SK-N-SH treated with all-trans-retinoic acid at 6 μM for 48 hours (cell line): ENCODE measurements around the gene NSG2.

Experiments
- ARNTL ChIP-seq: fragments of 450-650 bp; formaldehyde crosslinking; IDR thresholded peaks from 2 replicates; pipeline ENCODE4 v1.5.0; 2020; ENCODE audit warnings: low read depth, mild to moderate bottlenecking, moderate library complexity, borderline replicate concordance
- CREB5 ChIP-seq: fragments of 250-450 bp; sonication (Bioruptor Pico); IDR thresholded peaks from 2 replicates; pipeline ENCODE4 v1.5.1; 2020; ENCODE audit warnings: low read depth, mild to moderate bottlenecking, moderate library complexity
- CSRNP3 ChIP-seq: fragments of 250-450 bp; sonication (Bioruptor Pico); IDR thresholded peaks from 2 replicates; pipeline ENCODE4 v1.5.1; 2021; ENCODE audit warnings: mild to moderate bottlenecking, moderate library complexity
- ESRRG ChIP-seq: fragments of 250-450 bp; sonication (Bioruptor Pico); IDR thresholded peaks from 2 replicates; pipeline ENCODE4 v1.6.1; 2021; ENCODE audit warnings: mild to moderate bottlenecking
- GLIS3 ChIP-seq: fragments of 250-450 bp; sonication (Bioruptor Pico); IDR thresholded peaks from 2 replicates; pipeline ENCODE4 v1.5.0; 2020; ENCODE audit warnings: mild to moderate bottlenecking, moderate library complexity
- OSR1 ChIP-seq: fragments of 250-450 bp; sonication (Bioruptor Pico); IDR thresholded peaks from 2 replicates; pipeline ENCODE4 v1.8.0; 2022; ENCODE audit warnings: moderate library complexity, mild to moderate bottlenecking, inconsistent platforms
- PATZ1 ChIP-seq: fragments of 250-450 bp; sonication (Bioruptor Pico); IDR thresholded peaks from 2 replicates; pipeline ENCODE4 v1.8.0; 2020; ENCODE audit warnings: mild to moderate bottlenecking, moderate library complexity, borderline replicate concordance
- POU6F1 ChIP-seq: fragments of 250-450 bp; sonication (Bioruptor Pico); IDR thresholded peaks from 2 replicates; pipeline ENCODE4 v1.8.0; 2021; ENCODE audit warnings: low read depth, mild to moderate bottlenecking, moderate library complexity, borderline replicate concordance
- RARB ChIP-seq: fragments of 250-450 bp; sonication (Bioruptor Pico); IDR thresholded peaks from 2 replicates; pipeline ENCODE4 v1.8.0; 2021; ENCODE audit warnings: mild to moderate bottlenecking, moderate library complexity
- SNAI2 ChIP-seq: fragments of 250-450 bp; sonication (Bioruptor Pico); IDR thresholded peaks from 2 replicates; pipeline ENCODE4 v1.5.0; 2020; ENCODE audit warnings: mild to moderate bottlenecking, moderate library complexity
- ZFP30 ChIP-seq: fragments of 450-650 bp; formaldehyde crosslinking; IDR thresholded peaks from 2 replicates; pipeline ENCODE4 v1.5.0; 2022; ENCODE audit warnings: mild to moderate bottlenecking, moderate library complexity
- TF ChIP-seq, protein P1 (sequence below): fragments of 250-450 bp; sonication (Bioruptor Pico); IDR thresholded peaks from 2 replicates; pipeline ENCODE4 v1.5.0; 2020; ENCODE audit warnings: mild to moderate bottlenecking, moderate library complexity

DNA sequence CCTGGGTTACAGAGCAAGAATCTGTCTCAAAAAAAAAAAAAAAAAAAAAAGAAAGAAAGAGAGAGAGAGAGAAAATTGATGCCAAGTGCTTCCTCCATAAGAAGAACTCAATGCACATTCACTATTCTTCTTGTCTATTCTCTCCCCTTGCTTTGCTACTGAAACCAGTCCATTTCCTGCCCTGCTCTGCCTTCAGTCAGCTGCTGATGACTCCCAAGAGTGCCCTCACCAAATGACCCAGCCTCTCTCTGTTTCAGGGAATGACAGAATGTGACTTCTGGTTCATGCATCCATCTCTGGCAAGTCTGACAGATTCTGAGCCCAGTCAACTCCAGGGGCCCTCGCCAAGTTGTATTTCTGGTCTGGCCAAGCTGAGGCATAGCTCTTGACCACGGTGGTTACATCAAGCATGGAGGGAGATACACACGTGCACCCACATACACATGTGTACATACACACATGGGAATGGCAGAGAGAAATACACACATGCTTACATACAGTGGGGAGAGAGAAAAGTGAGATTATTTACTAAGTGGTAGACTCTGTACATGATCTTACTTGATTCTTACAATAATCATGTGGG lies 106.2 kb downstream of the NSG2 start:
- no peak for TF ChIP-seq ARNTL
- TF ChIP-seq ZFP30 (CRISPR knock-in tag), result no peak
- TF ChIP-seq RARB, result no peak
- no peak for TF ChIP-seq GLIS3 (CRISPR knock-in tag)
- TF ChIP-seq, protein P1, sequence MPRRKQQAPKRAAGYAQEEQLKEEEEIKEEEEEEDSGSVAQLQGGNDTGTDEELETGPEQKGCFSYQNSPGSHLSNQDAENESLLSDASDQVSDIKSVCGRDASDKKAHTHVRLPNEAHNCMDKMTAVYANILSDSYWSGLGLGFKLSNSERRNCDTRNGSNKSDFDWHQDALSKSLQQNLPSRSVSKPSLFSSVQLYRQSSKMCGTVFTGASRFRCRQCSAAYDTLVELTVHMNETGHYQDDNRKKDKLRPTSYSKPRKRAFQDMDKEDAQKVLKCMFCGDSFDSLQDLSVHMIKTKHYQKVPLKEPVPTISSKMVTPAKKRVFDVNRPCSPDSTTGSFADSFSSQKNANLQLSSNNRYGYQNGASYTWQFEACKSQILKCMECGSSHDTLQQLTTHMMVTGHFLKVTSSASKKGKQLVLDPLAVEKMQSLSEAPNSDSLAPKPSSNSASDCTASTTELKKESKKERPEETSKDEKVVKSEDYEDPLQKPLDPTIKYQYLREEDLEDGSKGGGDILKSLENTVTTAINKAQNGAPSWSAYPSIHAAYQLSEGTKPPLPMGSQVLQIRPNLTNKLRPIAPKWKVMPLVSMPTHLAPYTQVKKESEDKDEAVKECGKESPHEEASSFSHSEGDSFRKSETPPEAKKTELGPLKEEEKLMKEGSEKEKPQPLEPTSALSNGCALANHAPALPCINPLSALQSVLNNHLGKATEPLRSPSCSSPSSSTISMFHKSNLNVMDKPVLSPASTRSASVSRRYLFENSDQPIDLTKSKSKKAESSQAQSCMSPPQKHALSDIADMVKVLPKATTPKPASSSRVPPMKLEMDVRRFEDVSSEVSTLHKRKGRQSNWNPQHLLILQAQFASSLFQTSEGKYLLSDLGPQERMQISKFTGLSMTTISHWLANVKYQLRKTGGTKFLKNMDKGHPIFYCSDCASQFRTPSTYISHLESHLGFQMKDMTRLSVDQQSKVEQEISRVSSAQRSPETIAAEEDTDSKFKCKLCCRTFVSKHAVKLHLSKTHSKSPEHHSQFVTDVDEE, result no peak
- TF ChIP-seq SNAI2 (CRISPR knock-in tag), result no peak
- no peak for TF ChIP-seq CSRNP3 (CRISPR knock-in tag)
- no peak for TF ChIP-seq POU6F1 (CRISPR knock-in tag)
- no peak for TF ChIP-seq PATZ1 (CRISPR knock-in tag)
- TF ChIP-seq CREB5, result no peak
- TF ChIP-seq OSR1, result no peak
- no peak for TF ChIP-seq ESRRG (CRISPR knock-in tag)
